Caco-2 (cell line): Measurements from ENCODE around the gene PTPN13. TPM values are rescaled to one million over a fixed set of nuclear protein-coding genes. Genes with fewer than 3 reads are reported as not detected.
A peak's percentile ranks its signal among the peaks of the same experiment; 100 is the strongest.

Experiments used
- BruUV-seq: library from RNA; stranded (reverse); fragments of 400-500 nt; replicated peaks from 2 replicates; lab custom pipeline; 2021; lab: Mats Ljungman, UMichigan
- CTCF ChIA-PET: fragments of 300-600 bp; sonication (Branson Sonifier 250); formaldehyde crosslinking; loops from one replicate; lab custom pipeline; 2022; ENCODE audit warnings: antibody characterized with exemption; lab: Charles Lee
- POLR2A ChIA-PET: fragments of 300-600 bp; sonication (Branson Sonifier 250); formaldehyde crosslinking; loops from one replicate; lab custom pipeline; 2022; ENCODE audit warnings: antibody characterized with exemption; lab: Charles Lee
- DNase-seq, 2 experiments: peaks; one replicate each; pipeline versions ENCODE4 v3.0.0 to v3.0.0-alpha.2; 2020 to 2022
- H3K27me3 ChIP-seq: replicated peaks from 2 replicates; pipeline ENCODE4 v1.6.0; 2011; ENCODE audit warnings: low read length; ENCODE audit not compliant: control insufficient read depth, insufficient read depth
- H3K36me3 ChIP-seq: 2 replicates; pipeline ENCODE4 v1.5.1; 2011; ENCODE audit warnings: low read length; ENCODE audit not compliant: control insufficient read depth, insufficient read depth
- H3K4me1 ChIP-seq: fragments of 250-450 bp; sonication (Bioruptor Pico); 2 replicates; pipeline ENCODE4 v1.5.1; 2020; ENCODE audit warnings: mild to moderate bottlenecking
- H3K4me3 ChIP-seq: 2 replicates; pipeline ENCODE4 v1.5.1; 2011; ENCODE audit warnings: low read depth, mild to moderate bottlenecking, control low read depth, low read length
- H3K9me3 ChIP-seq: fragments of 250-450 bp; sonication (Bioruptor Pico); 2 replicates; pipeline ENCODE4 v1.5.1; 2020; ENCODE audit warnings: mild to moderate bottlenecking, moderate library complexity
- H3K27ac Mint-ChIP-seq: one replicate; pipeline ENCODE4 v1.8.0; 2022; ENCODE audit warnings: mixed read lengths; ENCODE audit not compliant: unreplicated experiment
- H3K27me3 Mint-ChIP-seq: one replicate; pipeline ENCODE4 v1.8.0; 2022; ENCODE audit warnings: mixed read lengths; ENCODE audit not compliant: insufficient read depth, unreplicated experiment
- H3K36me3 Mint-ChIP-seq: one replicate; pipeline ENCODE4 v1.8.0; 2022; ENCODE audit warnings: mild to moderate bottlenecking, mixed read lengths; ENCODE audit not compliant: insufficient read depth, unreplicated experiment
- H3K4me1 Mint-ChIP-seq: one replicate; pipeline ENCODE4 v1.8.0; 2022; ENCODE audit warnings: low read depth, mixed read lengths; ENCODE audit not compliant: unreplicated experiment
- H3K4me3 Mint-ChIP-seq: one replicate; pipeline ENCODE4 v1.8.0; 2022; ENCODE audit warnings: mild to moderate bottlenecking, moderate library complexity, mixed read lengths; ENCODE audit not compliant: unreplicated experiment
- H3K9me3 Mint-ChIP-seq: one replicate; pipeline ENCODE4 v1.8.0; 2022; ENCODE audit warnings: mixed read lengths; ENCODE audit not compliant: unreplicated experiment
- intact Hi-C: fragments of 100-400 bp; cut with micrococcal nuclease; formaldehyde crosslinking; loops from one replicate; pipeline ENCODE4 v1.10.0; 2022; ENCODE audit not compliant: unreplicated experiment
- total RNA-seq: library from RNA; stranded (reverse); gene quantifications from 2 replicates; pipeline ENCODE4 v1.2.3, GENCODE V29; 2022
- TF ChIP-seq, protein P1 (sequence below), 2 experiments: fragments of 200-600 bp in 1 of 2; IDR thresholded peaks; 1 replicate in 1 of 2; 2 replicates in 1 of 2; pipeline versions ENCODE4 v1.5.1 to v1.8.0; 2011 to 2022; ENCODE audit warnings: antibody characterized with exemption in 1 of 2, control low read depth in 1 of 2, inconsistent platforms in 1 of 2, low read depth in 1 of 2, low read length in 1 of 2, mild to moderate bottlenecking in 1 of 2, moderate library complexity in 1 of 2; ENCODE audit not compliant: insufficient read depth in 1 of 2, severe bottlenecking in 1 of 2, unreplicated experiment in 1 of 2

The PTPN13 gene
- total RNA-seq, 1 experiment from 2014 or later, result 12.1 TPM

GRCh38 chr4:86594559-86595425 lies 677 bp downstream of the PTPN13 start:
- peak; percentile 35 to 39 for DNase-seq

GRCh38 chr4:86595426-86595805 lies 1.3 kb downstream of the PTPN13 start:
- POLR2A ChIA-PET, result no interaction called here
- intact Hi-C loops, result loop anchor here (2.0 kb wide), 2 partner anchors 99 to 299 kb away; no protein-coding TSS in a partner anchor
- TSS peak; percentile 34 for BruUV-seq

More at GRCh38 chr4:86594559-86595425, 677 bp downstream of the PTPN13 start:
- TF ChIP-seq, protein P1, sequence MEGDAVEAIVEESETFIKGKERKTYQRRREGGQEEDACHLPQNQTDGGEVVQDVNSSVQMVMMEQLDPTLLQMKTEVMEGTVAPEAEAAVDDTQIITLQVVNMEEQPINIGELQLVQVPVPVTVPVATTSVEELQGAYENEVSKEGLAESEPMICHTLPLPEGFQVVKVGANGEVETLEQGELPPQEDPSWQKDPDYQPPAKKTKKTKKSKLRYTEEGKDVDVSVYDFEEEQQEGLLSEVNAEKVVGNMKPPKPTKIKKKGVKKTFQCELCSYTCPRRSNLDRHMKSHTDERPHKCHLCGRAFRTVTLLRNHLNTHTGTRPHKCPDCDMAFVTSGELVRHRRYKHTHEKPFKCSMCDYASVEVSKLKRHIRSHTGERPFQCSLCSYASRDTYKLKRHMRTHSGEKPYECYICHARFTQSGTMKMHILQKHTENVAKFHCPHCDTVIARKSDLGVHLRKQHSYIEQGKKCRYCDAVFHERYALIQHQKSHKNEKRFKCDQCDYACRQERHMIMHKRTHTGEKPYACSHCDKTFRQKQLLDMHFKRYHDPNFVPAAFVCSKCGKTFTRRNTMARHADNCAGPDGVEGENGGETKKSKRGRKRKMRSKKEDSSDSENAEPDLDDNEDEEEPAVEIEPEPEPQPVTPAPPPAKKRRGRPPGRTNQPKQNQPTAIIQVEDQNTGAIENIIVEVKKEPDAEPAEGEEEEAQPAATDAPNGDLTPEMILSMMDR (IDR thresholded peaks at IDR 0.05; ENCODE audit: insufficient read depth in 1 of 2, low read depth in 1 of 2, low read length in 1 of 2, severe bottlenecking in 1 of 2, unreplicated experiment in 1 of 2), result no peak
- peak overlapping the region; percentile 78 for H3K4me3 Mint-ChIP-seq
- intact Hi-C loops, result loop anchor here (2.0 kb wide), 2 partner anchors 98 to 300 kb away; no protein-coding TSS in a partner anchor
- H3K4me1 ChIP-seq, result no peaks in the 10 kb centered on the region
- H3K9me3 ChIP-seq, result no peaks in the 10 kb centered on the region
- ChIA-PET POLR2A (interaction anchor here (1.1 kb wide), 1 partner anchor 207 kb away, joined by 3 read pairs; no protein-coding TSS in a partner anchor), CTCF (interaction anchor here (0.7 to 1.1 kb wide), 4 partner anchors 94 to 327 kb away, joined by 3 to 8 read pairs (median 4); no protein-coding TSS in a partner anchor)
- H3K4me1 Mint-ChIP-seq, result peaks cover 7% of the 10 kb centered on the region
- no peaks in the 10 kb centered on the region for H3K27me3 ChIP-seq
- peak overlapping the region; percentile 69 for H3K27ac Mint-ChIP-seq
- peaks cover 3% of the 10 kb centered on the region for H3K27me3 Mint-ChIP-seq
- no peaks in the 10 kb centered on the region for H3K36me3 Mint-ChIP-seq
- H3K36me3 ChIP-seq, result no peaks in the 10 kb centered on the region
- no peaks in the 10 kb centered on the region for H3K9me3 Mint-ChIP-seq
- peak overlapping the region; percentile 51 for H3K4me3 ChIP-seq
- no TSS peak for BruUV-seq

DNA sequence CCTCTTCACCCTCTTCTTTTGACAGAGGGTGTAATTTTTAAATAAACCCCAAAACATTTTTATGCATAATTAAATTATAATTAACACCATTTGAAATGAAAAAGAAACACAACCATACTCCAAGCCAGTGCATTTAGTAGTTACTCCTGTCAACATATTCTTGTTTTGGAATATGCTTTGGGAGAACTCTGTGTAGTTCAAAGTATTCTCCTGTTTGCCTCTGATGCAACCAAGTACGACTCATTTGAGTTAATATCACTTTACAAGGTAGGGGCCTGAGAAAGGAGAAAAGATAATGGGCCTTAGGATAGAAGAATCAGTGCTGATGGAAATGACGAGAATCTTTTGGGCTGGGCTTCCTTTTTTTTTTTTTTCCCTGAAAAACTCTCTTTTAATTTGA lies 2.7 kb downstream of the PTPN13 start:
- Histone ChIP-seq H3K4me1 (no peaks in the 10 kb centered on the region), H3K36me3 (no peaks in the 10 kb centered on the region), H3K9me3 (no peaks in the 10 kb centered on the region), H3K4me3 (no peak overlapping the region), H3K27me3 (no peaks in the 10 kb centered on the region)
- TF ChIP-seq, protein P1 (IDR thresholded peaks at IDR 0.05; ENCODE audit: insufficient read depth in 1 of 2, low read depth in 1 of 2, low read length in 1 of 2, severe bottlenecking in 1 of 2, unreplicated experiment in 1 of 2), result no peak
- no peaks in the 10 kb centered on the region for H3K9me3 Mint-ChIP-seq
- peaks cover 3% of the 10 kb centered on the region for H3K27me3 Mint-ChIP-seq
- no peaks in the 10 kb centered on the region for H3K36me3 Mint-ChIP-seq
- no TSS peak for BruUV-seq
- intact Hi-C loops, result no loop called here
- H3K27ac Mint-ChIP-seq, result no peak overlapping the region
- ChIA-PET POLR2A (no interaction called here), CTCF (no interaction called here)
- no peak for DNase-seq
- H3K4me3 Mint-ChIP-seq, result no peak overlapping the region
- peaks cover 7% of the 10 kb centered on the region for H3K4me1 Mint-ChIP-seq

More at GRCh38 chr4:86595426-86595805, 1.3 kb downstream of the PTPN13 start:
- H3K4me1 Mint-ChIP-seq, result peaks cover 7% of the 10 kb centered on the region
- H3K27me3 Mint-ChIP-seq, result peaks cover 3% of the 10 kb centered on the region
- TF ChIP-seq, protein P1 (IDR thresholded peaks at IDR 0.05; ENCODE audit: insufficient read depth in 1 of 2, low read depth in 1 of 2, low read length in 1 of 2, severe bottlenecking in 1 of 2, unreplicated experiment in 1 of 2), result no peak
- no peaks in the 10 kb centered on the region for H3K9me3 Mint-ChIP-seq
- peak overlapping the region; percentile 78 for H3K4me3 Mint-ChIP-seq
- Histone ChIP-seq H3K4me3 (peak overlapping the region; percentile 51), H3K27me3 (no peaks in the 10 kb centered on the region), H3K36me3 (no peaks in the 10 kb centered on the region), H3K4me1 (no peaks in the 10 kb centered on the region), H3K9me3 (no peaks in the 10 kb centered on the region)
- no peaks in the 10 kb centered on the region for H3K36me3 Mint-ChIP-seq
- H3K27ac Mint-ChIP-seq, result peak overlapping the region; percentile 69
- CTCF ChIA-PET, result interaction anchor here (0.9 kb wide), 1 partner anchor 99 kb away, joined by 5 read pairs; no protein-coding TSS in a partner anchor
- DNase-seq, result peak in 1 of 2 experiments; percentile 13
